A549 treated with CpdA at 1 μM for 4 hours (cell line): ENCODE data around the gene HSPG2. TPM values are rescaled to one million over a fixed set of nuclear protein-coding genes. Genes with fewer than 3 reads are reported as not detected.

Source experiments
- total RNA-seq: library from RNA; stranded (reverse); fragments of 200-300 nt; extraction: Qiagen RNA extraction; gene quantifications from 5 replicates; pipeline ENCODE4 v1.2.3, GENCODE V29; 2022; ENCODE audit warnings: low read depth

The HSPG2 gene
- total RNA-seq = 48.7 to 70.8 TPM (median 55.7 TPM) in 5 replicates

GRCh38 chr1:21937034-21937371 lies at the start of gene HSPG2:
HSPG2 (minus strand) TSS chr1:21937310; CDS start chr1:21937217, 93 bp downstream.

DNA sequence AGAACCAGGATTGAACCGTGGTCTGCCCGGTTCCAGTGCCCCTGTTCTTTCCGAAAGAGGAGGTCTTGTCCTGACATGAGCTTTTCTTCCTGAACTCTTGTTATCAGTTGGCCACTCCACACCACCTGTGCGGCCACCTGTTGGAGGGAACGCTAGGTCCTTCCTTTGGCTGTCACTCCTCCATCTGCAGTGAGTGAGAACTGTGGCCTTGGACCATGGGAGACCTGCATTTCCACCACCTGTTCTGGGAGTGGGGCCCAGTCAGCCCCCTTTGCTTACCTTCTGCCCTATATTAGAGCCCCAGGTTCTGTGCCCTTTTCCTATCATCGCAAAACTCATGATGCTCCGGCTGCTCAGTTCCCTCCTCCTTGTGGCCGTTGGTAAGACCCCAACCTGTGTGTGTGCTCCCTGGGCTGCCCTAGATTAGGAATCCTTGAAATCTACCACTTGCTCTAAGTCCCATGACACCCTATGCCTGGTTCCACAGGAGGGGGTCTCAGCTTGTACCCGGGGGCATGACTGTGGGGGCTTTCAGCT lies 39.7 kb upstream of the HSPG2 start, which contains the start of gene CELA3B:
CELA3B (plus strand) TSS at position 320 of the 537 bp plus-strand sequence; CDS start at position 338, 18 bp downstream.

GRCh38 chr1:21811875-21812305 lies 125.2 kb downstream of the HSPG2 start, which contains the start of gene LDLRAD2:
LDLRAD2 (plus strand) TSS chr1:21812265; CDS start chr1:21812452, 187 bp downstream.

DNA sequence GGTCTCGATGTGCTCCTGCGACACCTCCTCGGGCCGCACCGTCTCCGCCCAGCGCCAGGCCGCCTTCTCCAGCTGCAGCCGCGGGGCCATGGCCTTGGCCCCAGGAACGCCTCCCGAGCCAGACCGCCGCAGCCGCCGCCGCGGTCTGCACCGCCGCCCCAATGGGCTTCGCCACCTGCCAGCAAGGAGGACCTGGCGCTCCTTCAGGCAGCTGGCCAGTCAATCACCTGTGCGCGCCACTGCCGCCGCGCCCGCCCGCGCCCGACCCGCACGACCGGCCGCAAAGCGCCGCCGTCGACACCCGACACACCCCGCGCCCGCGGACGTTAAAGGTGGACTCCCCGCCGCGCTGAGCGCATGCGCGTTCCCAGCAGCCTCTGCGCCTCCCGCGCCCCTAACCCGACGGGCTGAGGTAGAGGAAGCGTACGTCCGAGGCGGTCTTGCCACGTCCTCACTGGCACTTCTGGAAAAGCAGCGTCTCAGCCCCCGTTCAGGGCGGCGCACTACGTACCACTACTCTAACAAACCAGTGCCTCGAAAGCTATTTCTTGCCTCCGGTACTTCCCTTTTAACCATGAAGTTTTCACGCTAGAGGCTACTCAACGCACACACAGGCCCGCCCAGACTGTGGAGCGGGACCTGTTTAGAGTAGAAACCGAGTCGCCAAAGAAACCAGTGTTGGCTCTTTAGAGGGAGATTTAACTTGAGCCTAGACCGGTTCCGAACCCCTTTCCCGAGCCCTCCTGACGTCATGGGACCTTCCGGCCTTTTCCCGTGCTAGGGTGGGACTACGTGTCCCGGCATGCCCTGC lies 154.0 kb downstream of the HSPG2 start, which contains the start of gene USP48:
USP48 (minus strand) TSS at position 282 of the 811 bp plus-strand sequence; CDS start at position 90, 192 bp downstream.

Other genes starting within 250 kb of the HSPG2 start
- gene USP48, start 154.2 kb downstream of the HSPG2 start, total RNA-seq = 16.0 to 18.6 TPM (median 18.3 TPM) in 5 replicates
- gene LDLRAD2, start 125.0 kb downstream of the HSPG2 start, total RNA-seq = 0.10 to 0.33 TPM (median 0.14 TPM) in 5 replicates
- not detected in 5 replicates for gene CELA3B, start 39.7 kb upstream of the HSPG2 start, total RNA-seq
- gene CELA3A, start 64.3 kb upstream of the HSPG2 start, total RNA-seq = not detected in 5 replicates
- gene CDC42, start 115.4 kb upstream of the HSPG2 start, total RNA-seq = 144 to 215 TPM (median 150 TPM) in 5 replicates
- 0.09 to 0.41 TPM (median 0.22 TPM) in 5 replicates for gene WNT4, start 205.8 kb upstream of the HSPG2 start, total RNA-seq